Upper lobe of left lung (tissue), 6 donors: ENCODE measurements around the gene TRIP11. TPM values are rescaled to one million over a fixed set of nuclear protein-coding genes. Genes with fewer than 3 reads are reported as not detected.
A peak's percentile ranks its signal among the peaks of the same experiment; 100 is the strongest.

Experiments
- ATAC-seq, 2 donors: fragments of 200-7000 bp; cut with Tn5 transposase; one replicate each; pipeline ENCODE4 v1.9.1; 2022; ENCODE audit warnings: mild to moderate bottlenecking in 2 of 2, moderate library complexity in 2 of 2; ENCODE audit not compliant: low FRiP score in 2 of 2
- DNase-seq, 2 donors: peaks; one replicate each; pipeline ENCODE4 v3.0.0-alpha.2; 2019 to 2020
- H3K27ac ChIP-seq, 4 donors: fragments of 200-600 bp; sonication (generic); one replicate each; pipeline ENCODE4 v1.5.1; 2016 to 2019
- H3K27me3 ChIP-seq, 4 donors: fragments of 200-600 bp; sonication (generic); one replicate each; pipeline ENCODE4 v1.5.1; 2017 to 2019
- H3K36me3 ChIP-seq, 4 donors: fragments of 200-600 bp; sonication (generic); one replicate each; pipeline ENCODE4 v1.5.1; 2016 to 2019
- H3K4me1 ChIP-seq, 4 donors: fragments of 200-600 bp; sonication (generic); one replicate each; pipeline ENCODE4 v1.5.1; 2018 to 2019
- H3K4me3 ChIP-seq, 4 donors: fragments of 200-600 bp; sonication (generic); one replicate each; pipeline ENCODE4 v1.5.1; 2017 to 2019; ENCODE audit warnings: mild to moderate bottlenecking in 2 of 4, moderate library complexity in 1 of 4
- H3K9me3 ChIP-seq, 4 donors: fragments of 200-600 bp; sonication (generic); one replicate each; pipeline ENCODE4 v1.5.1; 2018 to 2019
- EP300 ChIP-seq, 4 donors: sonication (generic); formaldehyde crosslinking; IDR thresholded peaks; one replicate each; pipeline ENCODE4 v1.5.1; 2017; ENCODE audit warnings: antibody characterized with exemption in 4 of 4, control low read depth in 2 of 4
- POLR2A ChIP-seq, 4 donors: fragments of 450-650 bp; IDR thresholded peaks; one replicate each; pipeline ENCODE4 v1.5.1; 2016 to 2017; ENCODE audit warnings: antibody characterized with exemption in 4 of 4, mild to moderate bottlenecking in 2 of 4
- POLR2AphosphoS5 ChIP-seq, 2 donors: sonication (generic); formaldehyde crosslinking; IDR thresholded peaks; one replicate each; pipeline ENCODE4 v1.5.1; 2017; ENCODE audit warnings: antibody characterized with exemption in 2 of 2
- WGBS, 2 donors: methylation state at CpG; one replicate each; pipeline ENCODE4 v1.1.5; 2017 to 2018; 5-methylcytosine and 5-hydroxymethylcytosine counted together
- total RNA-seq, 6 donors: library from RNA; depleted of rRNA in 4 of 6; stranded (reverse); fragments of >200 nt in 4 of 6; gene quantifications; one replicate each; pipeline versions ENCODE4 v1.1.0 to v1.2.1, GENCODE V29; 2016 to 2021
- TF ChIP-seq, protein P1 (sequence below), 6 experiments: fragments of 450-650 bp in 4 of 6; fragments of 200-600 bp in 2 of 6; sonication (generic) in 2 of 6; IDR thresholded peaks; one replicate each; pipeline ENCODE4 v1.5.1; 2016 to 2019; ENCODE audit warnings: antibody characterized with exemption in 6 of 6
- donor health status: DM: no; HTN: no; CAD: no; lungs with moderate emphysema.
- donor health status: DM: no; HTN: yes; CAD: no; lungs with severe emphysema.

The TRIP11 gene
- total RNA-seq, 6 donors from 2014 or later = 19.2 to 71.8 (median 39.1) TPM

DNA sequence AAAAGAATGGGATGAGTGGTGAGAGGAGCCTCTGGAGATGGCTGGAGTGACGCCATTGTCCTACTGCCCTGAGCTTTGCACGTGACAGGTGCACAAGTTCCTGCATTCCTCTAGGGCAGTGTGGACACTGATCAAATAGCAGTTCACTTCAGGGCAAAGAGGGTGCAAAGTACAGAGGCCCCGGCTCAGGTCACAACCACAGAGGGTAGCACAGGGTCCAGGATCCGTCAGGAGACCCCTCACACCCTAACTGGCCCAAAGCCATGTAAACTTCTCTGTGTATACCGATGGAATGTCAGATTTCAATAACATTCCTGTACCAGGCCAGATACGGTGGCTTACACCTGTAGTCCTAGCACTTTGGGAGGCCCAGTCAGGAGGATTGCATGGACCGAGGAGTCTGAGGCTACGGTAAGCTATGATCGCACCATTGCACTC is 82.0 kb downstream of the TRIP11 start:
- ATAC-seq (peak in 1 of 2 donors; percentile 62), DNase-seq (no peak)
- no peak overlapping the region for H3K4me3 ChIP-seq
- no peaks in the 10 kb centered on the region for H3K36me3 ChIP-seq
- H3K4me1 ChIP-seq = no peaks in the 10 kb centered on the region
- 86 to 92% methylated on average over 5 to 9 of the region's 9 CpGs for WGBS, 2 donors
- TF ChIP-seq, protein P1, sequence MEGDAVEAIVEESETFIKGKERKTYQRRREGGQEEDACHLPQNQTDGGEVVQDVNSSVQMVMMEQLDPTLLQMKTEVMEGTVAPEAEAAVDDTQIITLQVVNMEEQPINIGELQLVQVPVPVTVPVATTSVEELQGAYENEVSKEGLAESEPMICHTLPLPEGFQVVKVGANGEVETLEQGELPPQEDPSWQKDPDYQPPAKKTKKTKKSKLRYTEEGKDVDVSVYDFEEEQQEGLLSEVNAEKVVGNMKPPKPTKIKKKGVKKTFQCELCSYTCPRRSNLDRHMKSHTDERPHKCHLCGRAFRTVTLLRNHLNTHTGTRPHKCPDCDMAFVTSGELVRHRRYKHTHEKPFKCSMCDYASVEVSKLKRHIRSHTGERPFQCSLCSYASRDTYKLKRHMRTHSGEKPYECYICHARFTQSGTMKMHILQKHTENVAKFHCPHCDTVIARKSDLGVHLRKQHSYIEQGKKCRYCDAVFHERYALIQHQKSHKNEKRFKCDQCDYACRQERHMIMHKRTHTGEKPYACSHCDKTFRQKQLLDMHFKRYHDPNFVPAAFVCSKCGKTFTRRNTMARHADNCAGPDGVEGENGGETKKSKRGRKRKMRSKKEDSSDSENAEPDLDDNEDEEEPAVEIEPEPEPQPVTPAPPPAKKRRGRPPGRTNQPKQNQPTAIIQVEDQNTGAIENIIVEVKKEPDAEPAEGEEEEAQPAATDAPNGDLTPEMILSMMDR (IDR thresholded peaks at IDR 0.05) = no peak
- TF ChIP-seq POLR2AphosphoS5 (IDR thresholded peaks at IDR 0.05) = no peak
- no peak for TF ChIP-seq POLR2A (IDR thresholded peaks at IDR 0.05)
- TF ChIP-seq EP300 (IDR thresholded peaks at IDR 0.05) = no peak
- H3K27ac ChIP-seq = no peak overlapping the region
- no peaks in the 10 kb centered on the region for H3K9me3 ChIP-seq
- no peaks in the 10 kb centered on the region for H3K27me3 ChIP-seq

DNA sequence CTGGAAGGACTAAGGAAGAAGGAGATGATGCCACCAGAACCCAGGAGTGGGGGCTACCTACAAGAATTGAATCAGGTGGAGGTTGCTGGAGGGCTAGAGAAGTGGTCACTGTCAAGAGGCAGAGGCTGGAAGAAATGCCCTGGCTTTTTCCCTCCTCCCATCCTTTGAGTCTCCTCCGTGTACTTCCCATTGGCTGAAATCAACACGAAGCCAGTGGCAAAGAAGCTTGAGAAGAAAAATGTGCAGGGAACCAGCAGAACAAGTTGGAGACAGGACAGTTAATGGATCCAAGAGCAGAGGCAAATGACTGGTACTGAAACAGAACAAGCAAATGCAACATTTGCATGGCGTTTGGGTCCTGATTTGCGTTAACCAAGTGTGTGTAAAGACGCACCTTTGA is 83.2 kb downstream of the TRIP11 start:
- Histone ChIP-seq H3K27ac (no peak overlapping the region), H3K4me3 (no peak overlapping the region), H3K4me1 (no peaks in the 10 kb centered on the region), H3K36me3 (no peaks in the 10 kb centered on the region), H3K27me3 (no peaks in the 10 kb centered on the region), H3K9me3 (no peaks in the 10 kb centered on the region)
- TF ChIP-seq EP300 (IDR thresholded peaks at IDR 0.05) (no peak), POLR2AphosphoS5 (IDR thresholded peaks at IDR 0.05) (no peak), POLR2A (IDR thresholded peaks at IDR 0.05) (no peak)
- TF ChIP-seq, protein P1 (IDR thresholded peaks at IDR 0.05) = no peak
- no peak for ATAC-seq
- WGBS, 2 donors = 84 to 85% methylated on average over 5 of the region's 5 CpGs
- no peak for DNase-seq

DNA sequence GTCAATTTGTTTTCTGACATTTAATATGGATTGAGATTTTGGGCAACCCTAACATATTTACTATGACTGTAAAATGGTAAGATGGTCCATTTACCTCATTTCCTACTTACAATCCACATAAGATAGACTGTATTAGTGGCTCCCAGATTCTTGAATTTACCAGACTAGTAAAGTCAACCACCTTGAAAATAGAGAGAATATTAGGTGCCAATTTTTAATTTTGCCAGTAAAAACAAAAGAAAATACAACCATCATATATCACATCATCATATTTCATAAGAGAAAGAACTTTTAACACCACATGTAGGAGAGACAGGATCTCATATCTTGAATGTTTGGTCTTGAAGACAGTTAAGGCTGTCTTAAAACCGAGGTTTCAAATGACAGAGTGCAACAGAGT is 84.7 kb downstream of the TRIP11 start:
- H3K36me3 ChIP-seq = no peaks in the 10 kb centered on the region
- TF ChIP-seq, protein P1 (IDR thresholded peaks at IDR 0.05) = no peak
- no peak for TF ChIP-seq EP300 (IDR thresholded peaks at IDR 0.05)
- no peak for TF ChIP-seq POLR2A (IDR thresholded peaks at IDR 0.05)
- TF ChIP-seq POLR2AphosphoS5 (IDR thresholded peaks at IDR 0.05) = no peak
- no peak overlapping the region for H3K27ac ChIP-seq
- no peaks in the 10 kb centered on the region for H3K4me1 ChIP-seq
- no peaks in the 10 kb centered on the region for H3K27me3 ChIP-seq
- no peaks in the 10 kb centered on the region for H3K9me3 ChIP-seq
- WGBS, 2 donors = 75 to 82% methylated on average over 1 of the region's 1 CpG
- no peak for DNase-seq
- H3K4me3 ChIP-seq = no peak overlapping the region
- no peak for ATAC-seq

DNA sequence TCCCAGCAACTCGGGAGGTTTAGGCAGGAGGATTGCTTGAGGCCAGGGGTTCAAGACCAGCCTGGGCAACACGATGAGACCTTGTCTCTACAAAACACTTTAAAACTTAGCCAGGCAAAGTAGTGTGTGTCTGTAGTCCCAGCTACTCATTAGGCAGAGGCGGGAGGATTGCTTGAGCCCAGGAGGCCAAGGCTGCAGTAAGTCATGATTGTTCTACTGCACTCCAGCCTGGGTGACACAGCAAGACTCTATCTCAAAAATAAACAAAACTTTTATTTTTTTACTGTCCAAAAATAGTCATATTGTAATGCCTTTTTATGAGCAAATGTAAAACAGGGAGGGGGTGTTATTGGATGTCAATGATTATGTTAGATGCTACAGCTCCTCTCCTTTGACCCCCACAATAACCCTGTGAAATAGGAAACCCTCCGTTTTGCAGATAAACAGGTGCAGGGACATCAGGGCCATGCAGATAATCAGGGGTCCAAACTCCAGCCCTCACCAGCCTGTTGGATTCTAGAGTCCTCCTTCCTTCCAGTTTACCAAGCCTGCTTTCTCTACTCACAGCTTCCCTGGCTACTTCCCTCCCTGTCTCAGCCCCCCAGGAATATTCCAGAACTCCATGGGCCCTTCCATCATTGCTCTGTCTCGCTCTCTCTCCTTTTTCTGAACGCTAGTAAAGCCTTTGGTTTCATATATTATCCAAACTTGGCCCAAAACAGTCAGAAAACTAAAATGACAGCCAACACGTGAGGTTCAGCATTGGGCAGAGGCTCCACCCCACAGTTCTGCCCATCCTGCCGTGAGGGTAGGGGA is 86.5 kb downstream of the TRIP11 start:
- peaks cover 0 to 3% (median 0%) of the 10 kb centered on the region in 4 donors for H3K4me1 ChIP-seq
- no peak overlapping the region for H3K27ac ChIP-seq
- no peaks in the 10 kb centered on the region for H3K27me3 ChIP-seq
- no peak overlapping the region for H3K4me3 ChIP-seq
- DNase-seq = no peak
- H3K36me3 ChIP-seq = no peaks in the 10 kb centered on the region
- no peaks in the 10 kb centered on the region for H3K9me3 ChIP-seq
- TF ChIP-seq POLR2A (IDR thresholded peaks at IDR 0.05) = no peak
- TF ChIP-seq, protein P1 (IDR thresholded peaks at IDR 0.05) = no peak
- no peak for TF ChIP-seq EP300 (IDR thresholded peaks at IDR 0.05)
- TF ChIP-seq POLR2AphosphoS5 (IDR thresholded peaks at IDR 0.05) = no peak
- ATAC-seq = no peak
- 79 to 80% methylated on average over 8 of the region's 8 CpGs for WGBS, 2 donors
